Measurements from ENCODE around the gene MNT. TPM values are rescaled to one million over a fixed set of nuclear protein-coding genes. Genes with fewer than 3 reads are reported as not detected.

The MNT gene
- polyA plus RNA-seq, 1 experiment = 2.2 TPM

GRCh38 chr17:2436316-2436905 is 35.6 kb upstream of the MNT start:
- Histone ChIP-seq H3K27me3 (ENCODE audit: control insufficient read depth, insufficient read depth, low read length) (no peaks in the 10 kb centered on the region), H3K9me3 (ENCODE audit: control insufficient read depth, insufficient read depth, low read length) (no peaks in the 10 kb centered on the region), H3K27ac (ENCODE audit: low read depth, low read length) (no peak overlapping the region), H3K4me3 (ENCODE audit: low read depth, low read length) (no peak overlapping the region)
- ChIA-PET POLR2A (no interaction called here), CTCF (interaction anchor here (0.6 kb wide), 1 partner anchor 536 kb away, joined by 6 read pairs; no protein-coding TSS in a partner anchor)
- TF ChIP-seq CTCF (IDR thresholded peaks at IDR 0.05; ENCODE audit: low read depth, low read length) = no peak
- DNase-seq (ENCODE audit: low read depth, low spot score) = no peak

- ChIA-PET POLR2A (no interaction called here), CTCF (interaction anchor here (0.6 kb wide), 1 partner anchor 536 kb away, joined by 6 read pairs; no protein-coding TSS in a partner anchor)
- DNase-seq (ENCODE audit: low read depth, low spot score) = no peak
- Histone ChIP-seq H3K4me3 (ENCODE audit: low read depth, low read length) (no peak overlapping the region), H3K27me3 (ENCODE audit: control insufficient read depth, insufficient read depth, low read length) (no peaks in the 10 kb centered on the region), H3K27ac (ENCODE audit: low read depth, low read length) (no peak overlapping the region), H3K9me3 (ENCODE audit: control insufficient read depth, insufficient read depth, low read length) (no peaks in the 10 kb centered on the region)
- no peak for TF ChIP-seq CTCF (IDR thresholded peaks at IDR 0.05; ENCODE audit: low read depth, low read length)
These were observed 35.0 kb upstream of the MNT start for GRCh38 chr17:2435862-2436261.

GRCh38 chr17:2435181-2435741 is 34.4 kb upstream of the MNT start:
- ChIA-PET POLR2A (no interaction called here), CTCF (interaction anchor here (2.2 kb wide), 1 partner anchor 19 kb away, joined by 10 read pairs; no protein-coding TSS in a partner anchor)
- no peaks in the 10 kb centered on the region for H3K9me3 ChIP-seq (ENCODE audit: control insufficient read depth, insufficient read depth, low read length)
- TF ChIP-seq CTCF (IDR thresholded peaks at IDR 0.05; ENCODE audit: low read depth, low read length) = no peak
- no peak overlapping the region for H3K27ac ChIP-seq (ENCODE audit: low read depth, low read length)
- H3K4me3 ChIP-seq (ENCODE audit: low read depth, low read length) = no peak overlapping the region
- no peaks in the 10 kb centered on the region for H3K27me3 ChIP-seq (ENCODE audit: control insufficient read depth, insufficient read depth, low read length)
- DNase-seq (ENCODE audit: low read depth, low spot score) = no peak

GRCh38 chr17:2433696-2434095 is 32.8 kb upstream of the MNT start:
- H3K4me3 ChIP-seq (ENCODE audit: low read depth, low read length) = no peak overlapping the region
- no peaks in the 10 kb centered on the region for H3K9me3 ChIP-seq (ENCODE audit: control insufficient read depth, insufficient read depth, low read length)
- TF ChIP-seq CTCF (IDR thresholded peaks at IDR 0.05; ENCODE audit: low read depth, low read length) = no peak
- no peaks in the 10 kb centered on the region for H3K27me3 ChIP-seq (ENCODE audit: control insufficient read depth, insufficient read depth, low read length)
- ChIA-PET POLR2A (no interaction called here), CTCF (interaction anchor here (0.6 to 2.2 kb wide), 2 partner anchors 18 to 826 kb away, joined by 4 to 10 read pairs; no protein-coding TSS in a partner anchor)
- no peak overlapping the region for H3K27ac ChIP-seq (ENCODE audit: low read depth, low read length)
- DNase-seq (ENCODE audit: low read depth, low spot score) = no peak

- POLR2A ChIA-PET = interaction anchor here (1.0 kb wide), 1 partner anchor 12 kb away, joined by 4 read pairs; no protein-coding TSS in a partner anchor
These were observed 27.1 kb upstream of the MNT start for GRCh38 chr17:2427910-2428309.

More at GRCh38 chr17:2427910-2428309, 27.1 kb upstream of the MNT start:
- CTCF ChIA-PET = interaction anchor here (0.7 to 1.7 kb wide), 3 partner anchors 12 to 1107 kb away, joined by 3 to 10 read pairs (median 3); no protein-coding TSS in a partner anchor
- DNase-seq (ENCODE audit: low read depth, low spot score) = no peak
- no peak overlapping the region for H3K4me3 ChIP-seq (ENCODE audit: low read depth, low read length)
- no peaks in the 10 kb centered on the region for H3K9me3 ChIP-seq (ENCODE audit: control insufficient read depth, insufficient read depth, low read length)
- no peak overlapping the region for H3K27ac ChIP-seq (ENCODE audit: low read depth, low read length)
- H3K27me3 ChIP-seq (ENCODE audit: control insufficient read depth, insufficient read depth, low read length) = no peaks in the 10 kb centered on the region
- TF ChIP-seq CTCF (IDR thresholded peaks at IDR 0.05; ENCODE audit: low read depth, low read length) = no peak

Data from AG04450 (cell line).